ENCODE results near the gene TSPAN11.

- no peak for TF ChIP-seq YY1 (IDR thresholded peaks at IDR 0.05; ENCODE audit: insufficient read depth, insufficient read length)
- TF ChIP-seq SUZ12 (IDR thresholded peaks at IDR 0.05; ENCODE audit: extremely low read depth, insufficient read depth, insufficient read length): no peak
- TF ChIP-seq ZNF274 (IDR thresholded peaks at IDR 0.05; ENCODE audit: low read depth, low read length): no peak
Measured at GRCh38 chr12:30996752-30997151, 70.2 kb downstream of the TSPAN11 start.

Data from NT2/D1 (cell line).